ACC112 (cell line): ENCODE data around the gene IGFLR1.
"Not testable (repeated sequence)": the region's sequence is repeated elsewhere in the genome, so short reads cannot be mapped to it uniquely, and the experiment has no call there.

ENCODE experiments used
- H2AFZ ChIP-seq: fragments of 200-600 bp; sonication (generic); one replicate; pipeline ENCODE4 v1.6.0; 2017; ENCODE audit warnings: antibody characterized with exemption, low read length; ENCODE audit not compliant: unreplicated experiment
- H3K27ac ChIP-seq: fragments of 200-600 bp; sonication (generic); 2 replicates; pipeline ENCODE4 v1.5.1; 2014; ENCODE audit warnings: low read depth, mild to moderate bottlenecking, antibody characterized with exemption, low read length, moderate library complexity
- H3K27me3 ChIP-seq: fragments of 200-600 bp; sonication (generic); 2 replicates; pipeline ENCODE4 v1.6.1; 2014; ENCODE audit warnings: mild to moderate bottlenecking, antibody characterized with exemption, low read length, moderate library complexity, mixed read lengths; ENCODE audit not compliant: insufficient read depth
- H3K36me3 ChIP-seq: fragments of 200-600 bp; sonication (generic); 2 replicates; pipeline ENCODE4 v1.6.1; 2016; ENCODE audit warnings: mild to moderate bottlenecking, antibody characterized with exemption, low read length, moderate library complexity, mixed read lengths; ENCODE audit not compliant: insufficient read depth
- H3K4me1 ChIP-seq: fragments of 200-600 bp; sonication (generic); one replicate; pipeline ENCODE4 v1.6.1; 2016; ENCODE audit warnings: low read length, mixed read lengths; ENCODE audit not compliant: insufficient read depth, unreplicated experiment, control insufficient read depth
- H3K4me3 ChIP-seq: fragments of 200-600 bp; sonication (generic); 2 replicates; pipeline ENCODE4 v1.5.1; 2014; ENCODE audit warnings: mild to moderate bottlenecking, low read depth, low read length
- H3K79me2 ChIP-seq: fragments of 200-600 bp; sonication (generic); one replicate; pipeline ENCODE4 v1.6.0; 2016; ENCODE audit warnings: low read length; ENCODE audit not compliant: control insufficient read depth, unreplicated experiment, insufficient read depth

Gene IGFLR1

DNA sequence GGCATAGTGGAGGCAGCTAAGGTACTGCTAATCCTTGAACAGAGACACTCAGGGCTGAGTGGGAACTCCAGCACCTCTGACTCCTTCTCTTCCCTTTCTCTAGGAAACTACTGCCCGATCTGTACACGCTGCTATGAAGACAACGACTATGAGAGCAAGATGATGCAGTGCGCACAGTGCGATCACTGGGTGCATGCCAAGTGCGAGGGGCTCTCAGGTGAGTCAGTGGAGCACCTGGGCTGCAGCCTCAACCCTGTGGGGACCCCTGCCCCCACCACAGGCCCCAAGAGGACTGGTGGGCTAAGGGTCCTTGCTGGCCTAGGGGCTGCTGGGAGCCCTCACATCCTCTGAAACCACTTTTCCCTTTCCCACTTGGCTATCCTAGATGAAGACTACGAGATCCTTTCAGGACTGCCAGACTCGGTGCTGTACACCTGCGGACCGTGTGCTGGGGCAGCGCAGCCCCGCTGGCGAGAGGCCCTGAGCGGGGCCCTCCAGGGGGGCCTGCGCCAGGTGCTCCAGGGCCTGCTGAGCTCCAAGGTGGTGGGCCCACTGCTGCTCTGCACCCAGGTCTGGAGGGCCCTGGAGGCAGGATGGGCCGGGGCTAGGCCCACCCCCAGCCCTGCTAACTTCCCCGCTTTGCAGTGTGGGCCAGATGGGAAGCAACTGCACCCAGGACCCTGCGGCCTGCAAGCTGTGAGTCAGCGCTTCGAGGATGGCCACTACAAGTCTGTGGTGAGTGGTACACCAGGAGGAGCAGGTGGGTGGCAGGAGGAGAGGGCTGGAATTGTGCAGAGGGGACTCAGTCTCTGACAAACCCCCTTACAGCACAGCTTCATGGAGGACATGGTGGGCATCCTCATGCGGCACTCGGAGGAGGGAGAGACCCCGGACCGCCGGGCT is 14.9 kb downstream of the IGFLR1 start:
- H3K79me2 ChIP-seq = no peaks in the 10 kb centered on the region
- no peaks in the 10 kb centered on the region for H3K4me1 ChIP-seq
- no peak overlapping the region for H3K27ac ChIP-seq
- H3K4me3 ChIP-seq = no peak overlapping the region
- no peak overlapping the region for H2AFZ ChIP-seq
- H3K27me3 ChIP-seq = no peaks in the 10 kb centered on the region
- peaks cover 5% of the 10 kb centered on the region; the same call in 1 of the 2 replicates for H3K36me3 ChIP-seq

GRCh38 chr19:35725216-35725861 is 16.9 kb downstream of the IGFLR1 start:
- Histone ChIP-seq H3K27me3 (no peaks in the 10 kb centered on the region), H3K27ac (no peak overlapping the region), H2AFZ (no peak overlapping the region), H3K79me2 (no peaks in the 10 kb centered on the region), H3K4me3 (no peak overlapping the region), H3K4me1 (no peaks in the 10 kb centered on the region), H3K36me3 (peaks cover 5% of the 10 kb centered on the region; the same call in 1 of the 2 replicates)

DNA sequence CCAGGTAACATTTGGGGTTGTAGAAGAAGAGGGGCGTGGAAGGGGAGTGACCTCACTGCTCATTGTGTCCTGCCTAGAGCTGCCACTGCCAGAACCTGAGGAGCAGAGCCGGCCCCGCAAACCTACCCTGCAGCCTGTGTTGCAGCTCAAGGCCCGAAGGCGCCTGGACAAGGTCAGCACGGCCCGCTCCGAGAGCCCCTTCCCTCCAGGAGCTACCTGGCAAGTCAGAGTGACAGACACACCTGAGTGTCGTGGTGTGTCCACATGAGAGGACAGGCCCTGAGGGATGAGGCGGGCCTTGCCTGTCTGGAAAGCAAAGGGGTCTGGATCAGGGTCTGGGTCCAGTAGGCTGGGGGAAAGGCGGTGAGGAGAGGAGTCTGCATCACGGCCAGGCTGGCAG is 17.7 kb downstream of the IGFLR1 start:
- H3K79me2 ChIP-seq = peaks cover 7% of the 10 kb centered on the region
- H2AFZ ChIP-seq = no peak overlapping the region
- no peaks in the 10 kb centered on the region for H3K27me3 ChIP-seq
- no peak overlapping the region for H3K4me3 ChIP-seq
- H3K36me3 ChIP-seq = peaks cover 5% of the 10 kb centered on the region; the same call in 1 of the 2 replicates
- H3K4me1 ChIP-seq = no peaks in the 10 kb centered on the region
- H3K27ac ChIP-seq = no peak overlapping the region

- H3K27ac ChIP-seq, H3K36me3 ChIP-seq, H3K27me3 ChIP-seq, H2AFZ ChIP-seq, H3K4me1 ChIP-seq, H3K4me3 ChIP-seq: not testable (repeated sequence)
- peaks cover 12% of the 10 kb centered on the region for H3K79me2 ChIP-seq
Observed at GRCh38 chr19:35724132-35724531, 18.1 kb downstream of the IGFLR1 start.

DNA sequence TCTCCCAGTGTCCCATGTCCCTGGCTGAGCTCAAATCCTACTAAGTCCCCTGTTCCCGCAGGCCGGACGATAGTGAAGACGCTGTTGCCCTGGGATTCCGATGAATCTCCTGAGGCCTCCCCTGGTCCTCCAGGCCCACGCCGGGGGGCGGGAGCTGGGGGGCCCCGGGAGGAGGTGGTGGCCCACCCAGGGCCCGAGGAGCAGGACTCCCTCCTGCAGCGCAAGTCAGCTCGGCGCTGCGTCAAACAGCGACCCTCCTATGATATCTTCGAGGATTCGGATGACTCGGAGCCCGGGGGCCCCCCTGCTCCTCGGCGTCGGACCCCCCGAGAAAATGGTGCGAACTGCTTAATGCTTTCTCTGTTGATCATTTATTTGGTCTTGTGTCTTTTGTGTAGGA is 18.6 kb downstream of the IGFLR1 start:
- H3K27me3 ChIP-seq = no peaks in the 10 kb centered on the region
- H3K27ac ChIP-seq = no peak overlapping the region
- H3K79me2 ChIP-seq = peaks cover 16% of the 10 kb centered on the region
- H3K4me3 ChIP-seq = no peak overlapping the region
- no peak overlapping the region for H2AFZ ChIP-seq
- no peaks in the 10 kb centered on the region for H3K4me1 ChIP-seq
- peaks cover 5% of the 10 kb centered on the region; the same call in 1 of the 2 replicates for H3K36me3 ChIP-seq

DNA sequence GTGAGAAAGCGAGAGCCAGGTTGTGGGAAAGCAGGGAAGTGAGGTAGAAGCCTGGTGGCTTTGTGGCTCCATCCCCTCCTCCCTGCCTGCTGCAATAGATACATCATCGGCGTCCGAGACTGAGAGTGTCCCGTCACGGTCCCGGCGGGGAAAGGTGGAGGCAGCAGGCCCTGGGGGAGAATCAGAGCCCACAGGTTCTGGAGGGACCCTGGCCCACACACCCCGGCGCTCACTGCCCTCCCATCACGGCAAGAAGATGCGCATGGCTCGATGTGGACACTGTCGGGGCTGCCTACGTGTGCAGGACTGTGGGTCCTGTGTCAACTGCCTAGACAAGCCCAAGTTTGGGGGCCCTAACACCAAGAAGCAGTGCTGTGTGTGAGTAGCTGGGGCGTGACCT is 19.4 kb downstream of the IGFLR1 start:
- Histone ChIP-seq H3K79me2 (peaks cover 24% of the 10 kb centered on the region), H3K27ac (no peak overlapping the region), H3K4me1 (no peaks in the 10 kb centered on the region), H2AFZ (no peak overlapping the region), H3K27me3 (no peaks in the 10 kb centered on the region), H3K4me3 (no peak overlapping the region), H3K36me3 (peaks cover 5% of the 10 kb centered on the region; the same call in 1 of the 2 replicates)

GRCh38 chr19:35722461-35722860 is 19.8 kb downstream of the IGFLR1 start:
- Histone ChIP-seq H3K36me3 (peaks cover 5% of the 10 kb centered on the region; the same call in 1 of the 2 replicates), H3K4me3 (no peak overlapping the region), H2AFZ (no peak overlapping the region), H3K79me2 (peaks cover 24% of the 10 kb centered on the region), H3K4me1 (no peaks in the 10 kb centered on the region), H3K27ac (no peak overlapping the region), H3K27me3 (no peaks in the 10 kb centered on the region)

DNA sequence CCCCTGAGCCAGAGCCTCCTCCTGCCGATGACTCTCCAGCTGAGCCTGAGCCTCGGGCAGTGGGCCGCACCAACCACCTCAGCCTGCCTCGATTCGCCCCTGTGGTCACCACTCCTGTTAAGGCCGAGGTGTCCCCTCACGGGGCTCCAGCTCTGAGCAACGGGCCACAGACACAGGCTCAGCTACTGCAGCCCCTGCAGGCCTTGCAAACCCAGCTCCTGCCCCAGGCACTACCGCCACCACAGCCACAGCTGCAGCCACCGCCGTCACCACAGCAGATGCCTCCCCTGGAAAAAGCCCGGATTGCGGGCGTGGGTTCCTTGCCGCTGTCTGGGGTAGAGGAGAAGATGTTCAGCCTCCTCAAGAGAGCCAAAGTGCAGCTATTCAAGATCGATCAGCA is 20.9 kb downstream of the IGFLR1 start:
- Histone ChIP-seq H3K27ac (no peak overlapping the region), H2AFZ (no peak overlapping the region), H3K4me3 (no peak overlapping the region), H3K79me2 (peaks cover 24% of the 10 kb centered on the region), H3K36me3 (peaks cover 5% of the 10 kb centered on the region; the same call in 1 of the 2 replicates), H3K4me1 (no peaks in the 10 kb centered on the region), H3K27me3 (no peaks in the 10 kb centered on the region)

GRCh38 chr19:35720648-35721047 is 21.6 kb downstream of the IGFLR1 start:
- Histone ChIP-seq H3K79me2 (peaks cover 24% of the 10 kb centered on the region), H3K4me3 (no peak overlapping the region), H3K36me3 (no peaks in the 10 kb centered on the region; the same call in 1 of the 2 replicates), H3K27me3 (no peaks in the 10 kb centered on the region), H3K4me1 (peaks cover 4% of the 10 kb centered on the region), H3K27ac (no peak overlapping the region), H2AFZ (no peak overlapping the region)

DNA sequence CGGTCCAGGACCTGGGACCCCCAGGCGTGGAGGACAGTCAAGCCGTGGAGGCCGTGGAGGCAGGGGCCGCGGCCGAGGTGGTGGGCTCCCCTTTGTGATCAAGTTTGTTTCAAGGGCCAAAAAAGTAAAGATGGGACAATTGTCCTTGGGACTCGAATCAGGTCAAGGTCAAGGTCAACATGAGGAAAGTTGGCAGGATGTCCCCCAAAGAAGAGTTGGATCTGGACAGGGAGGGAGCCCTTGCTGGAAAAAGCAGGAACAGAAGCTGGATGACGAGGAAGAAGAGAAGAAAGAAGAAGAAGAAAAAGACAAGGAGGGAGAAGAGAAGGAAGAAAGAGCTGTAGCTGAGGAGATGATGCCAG is 22.1 kb downstream of the IGFLR1 start:
- H2AFZ ChIP-seq = no peak overlapping the region
- H3K4me3 ChIP-seq = no peak overlapping the region; the same call in 1 of the 2 replicates
- peaks cover 24% of the 10 kb centered on the region for H3K79me2 ChIP-seq
- no peaks in the 10 kb centered on the region for H3K27me3 ChIP-seq
- H3K27ac ChIP-seq = no peak overlapping the region
- H3K36me3 ChIP-seq = no peaks in the 10 kb centered on the region; the same call in 1 of the 2 replicates
- H3K4me1 ChIP-seq = peaks cover 4% of the 10 kb centered on the region
